Measurements from ENCODE around the gene SERPINB1.
"Not testable (repeated sequence)": the region's sequence is repeated elsewhere in the genome, so short reads cannot be mapped to it uniquely, and the experiment has no call there.

SERPINB1 gene

GRCh38 chr6:2861060-2861821 lies 19.6 kb upstream of the SERPINB1 start:
- Histone ChIP-seq H3K4me1 (ENCODE audit: control insufficient read depth, insufficient read depth, low read length) (no peaks in the 10 kb centered on the region; the same call in 1 of the 2 replicates), H3K36me3 (ENCODE audit: control insufficient read depth in 2 of 2, insufficient read depth in 1 of 2, low read length in 2 of 2) (no peaks in the 10 kb centered on the region), H3K4me3 (ENCODE audit: low read depth, low read length) (no peak overlapping the region), H3K27ac (ENCODE audit: extremely low read depth, low read depth, low read length) (no peak overlapping the region), H3K9me3 (ENCODE audit: control insufficient read depth, insufficient read depth, low read depth, low read length) (no peaks in the 10 kb centered on the region)
- POLR2A ChIA-PET, result no interaction called here
- CTCF ChIA-PET, result no interaction called here
- TF ChIP-seq ZNF624 (tag by site-specific recombination; IDR thresholded peaks at IDR 0.05), result no peak
- no peak for TF ChIP-seq KLF16 (tag by site-specific recombination; IDR thresholded peaks at IDR 0.05)
- TF ChIP-seq SP7 (tag by site-specific recombination; IDR thresholded peaks at IDR 0.05), result no peak
- TF ChIP-seq ZNF10 (tag by site-specific recombination; IDR thresholded peaks at IDR 0.05), result no peak
- no peak for TF ChIP-seq ZBTB7A (tag by site-specific recombination; IDR thresholded peaks at IDR 0.05; ENCODE audit: low read depth)

GRCh38 chr6:2860706-2861059 lies 19.0 kb upstream of the SERPINB1 start:
- H3K4me3 ChIP-seq (ENCODE audit: low read depth, low read length); CTCF ChIA-PET; POLR2A ChIA-PET; H3K36me3 ChIP-seq (ENCODE audit: control insufficient read depth in 2 of 2, insufficient read depth in 1 of 2, low read length in 2 of 2); H3K27ac ChIP-seq (ENCODE audit: extremely low read depth, low read depth, low read length); H3K9me3 ChIP-seq (ENCODE audit: control insufficient read depth, insufficient read depth, low read depth, low read length); H3K4me1 ChIP-seq (ENCODE audit: control insufficient read depth, insufficient read depth, low read length): not testable (repeated sequence)

GRCh38 chr6:2859798-2860705 lies 18.4 kb upstream of the SERPINB1 start:
- H3K36me3 ChIP-seq (ENCODE audit: control insufficient read depth in 2 of 2, insufficient read depth in 1 of 2, low read length in 2 of 2); CTCF ChIA-PET; H3K4me3 ChIP-seq (ENCODE audit: low read depth, low read length); H3K27ac ChIP-seq (ENCODE audit: extremely low read depth, low read depth, low read length); H3K4me1 ChIP-seq (ENCODE audit: control insufficient read depth, insufficient read depth, low read length); POLR2A ChIA-PET; H3K9me3 ChIP-seq (ENCODE audit: control insufficient read depth, insufficient read depth, low read depth, low read length): not testable (repeated sequence)

- no peaks in the 10 kb centered on the region; the same call in 1 of the 2 replicates for H3K4me1 ChIP-seq (ENCODE audit: control insufficient read depth, insufficient read depth, low read length)
- no peak overlapping the region for H3K27ac ChIP-seq (ENCODE audit: extremely low read depth, low read depth, low read length)
- POLR2A ChIA-PET, result no interaction called here
These were observed 17.6 kb upstream of the SERPINB1 start for GRCh38 chr6:2859185-2859700.

More at GRCh38 chr6:2859185-2859700, 17.6 kb upstream of the SERPINB1 start:
- CTCF ChIA-PET, result interaction anchor here (0.7 to 5.0 kb wide), 2 partner anchors 13 to 78 kb away, joined by 3 to 42 read pairs; no protein-coding TSS in a partner anchor
- Histone ChIP-seq H3K9me3 (ENCODE audit: control insufficient read depth, insufficient read depth, low read depth, low read length) (no peaks in the 10 kb centered on the region), H3K36me3 (ENCODE audit: control insufficient read depth in 2 of 2, insufficient read depth in 1 of 2, low read length in 2 of 2) (no peaks in the 10 kb centered on the region), H3K4me3 (ENCODE audit: low read depth, low read length) (no peak overlapping the region)
- no peak for TF ChIP-seq ZNF521 (tag by site-specific recombination; IDR thresholded peaks at IDR 0.05)
- TF ChIP-seq RBAK (tag by site-specific recombination; IDR thresholded peaks at IDR 0.05), result no peak
- no peak for TF ChIP-seq ZNF544 (tag by site-specific recombination; IDR thresholded peaks at IDR 0.05)
- no peak for TF ChIP-seq ZNF664 (tag by site-specific recombination; IDR thresholded peaks at IDR 0.05)
- no peak for TF ChIP-seq ZNF426 (tag by site-specific recombination; IDR thresholded peaks at IDR 0.05)
- TF ChIP-seq KLF8 (tag by site-specific recombination; IDR thresholded peaks at IDR 0.05), result no peak
- TF ChIP-seq GLI2 (tag by site-specific recombination; IDR thresholded peaks at IDR 0.05; ENCODE audit: borderline replicate concordance, low read depth), result no peak
- TF ChIP-seq IKZF3 (tag by site-specific recombination; IDR thresholded peaks at IDR 0.05), result no peak
- TF ChIP-seq ZNF341 (tag by site-specific recombination; IDR thresholded peaks at IDR 0.05; ENCODE audit: low read depth), result no peak
- no peak for TF ChIP-seq OVOL3 (tag by site-specific recombination; IDR thresholded peaks at IDR 0.05)
- TF ChIP-seq ZBTB44 (tag by site-specific recombination; IDR thresholded peaks at IDR 0.05), result no peak
- TF ChIP-seq ZNF24 (tag by site-specific recombination; IDR thresholded peaks at IDR 0.05), result no peak
